ENCODE results near the gene FCRL2. TPM values are rescaled to one million over a fixed set of nuclear protein-coding genes. Genes with fewer than 3 reads are reported as not detected.

FCRL2 gene, protein sequence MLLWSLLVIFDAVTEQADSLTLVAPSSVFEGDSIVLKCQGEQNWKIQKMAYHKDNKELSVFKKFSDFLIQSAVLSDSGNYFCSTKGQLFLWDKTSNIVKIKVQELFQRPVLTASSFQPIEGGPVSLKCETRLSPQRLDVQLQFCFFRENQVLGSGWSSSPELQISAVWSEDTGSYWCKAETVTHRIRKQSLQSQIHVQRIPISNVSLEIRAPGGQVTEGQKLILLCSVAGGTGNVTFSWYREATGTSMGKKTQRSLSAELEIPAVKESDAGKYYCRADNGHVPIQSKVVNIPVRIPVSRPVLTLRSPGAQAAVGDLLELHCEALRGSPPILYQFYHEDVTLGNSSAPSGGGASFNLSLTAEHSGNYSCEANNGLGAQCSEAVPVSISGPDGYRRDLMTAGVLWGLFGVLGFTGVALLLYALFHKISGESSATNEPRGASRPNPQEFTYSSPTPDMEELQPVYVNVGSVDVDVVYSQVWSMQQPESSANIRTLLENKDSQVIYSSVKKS
- total RNA-seq, result under 1 TPM in 1 of 4 donors, not detected in 3; 0.21 TPM

- H3K27me3 ChIP-seq, result no peaks in the 10 kb centered on the region
- H3K4me1 ChIP-seq, result no peaks in the 10 kb centered on the region
- no peaks in the 10 kb centered on the region for H3K9me3 ChIP-seq
- no peak within 1 kb of the TSS for H3K27ac ChIP-seq
- 73 to 90% methylated on average over 1 of the region's 1 CpG for WGBS, 2 donors
- H3K36me3 ChIP-seq, result no peaks in the 10 kb centered on the region
- no peak for DNase-seq (ENCODE audit: low spot score in 2 of 2)
- peak within 1 kb of the TSS in 1 of 4 donors; percentile 26 for H3K4me3 ChIP-seq
- no peak for TF ChIP-seq POLR2A (IDR thresholded peaks at IDR 0.05)
- TF ChIP-seq, protein P1, sequence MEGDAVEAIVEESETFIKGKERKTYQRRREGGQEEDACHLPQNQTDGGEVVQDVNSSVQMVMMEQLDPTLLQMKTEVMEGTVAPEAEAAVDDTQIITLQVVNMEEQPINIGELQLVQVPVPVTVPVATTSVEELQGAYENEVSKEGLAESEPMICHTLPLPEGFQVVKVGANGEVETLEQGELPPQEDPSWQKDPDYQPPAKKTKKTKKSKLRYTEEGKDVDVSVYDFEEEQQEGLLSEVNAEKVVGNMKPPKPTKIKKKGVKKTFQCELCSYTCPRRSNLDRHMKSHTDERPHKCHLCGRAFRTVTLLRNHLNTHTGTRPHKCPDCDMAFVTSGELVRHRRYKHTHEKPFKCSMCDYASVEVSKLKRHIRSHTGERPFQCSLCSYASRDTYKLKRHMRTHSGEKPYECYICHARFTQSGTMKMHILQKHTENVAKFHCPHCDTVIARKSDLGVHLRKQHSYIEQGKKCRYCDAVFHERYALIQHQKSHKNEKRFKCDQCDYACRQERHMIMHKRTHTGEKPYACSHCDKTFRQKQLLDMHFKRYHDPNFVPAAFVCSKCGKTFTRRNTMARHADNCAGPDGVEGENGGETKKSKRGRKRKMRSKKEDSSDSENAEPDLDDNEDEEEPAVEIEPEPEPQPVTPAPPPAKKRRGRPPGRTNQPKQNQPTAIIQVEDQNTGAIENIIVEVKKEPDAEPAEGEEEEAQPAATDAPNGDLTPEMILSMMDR (IDR thresholded peaks at IDR 0.05), result no peak
- no peak for TF ChIP-seq EP300 (IDR thresholded peaks at IDR 0.05)
These were observed at the start of gene FCRL2 for GRCh38 chr1:157776971-157777391. Gene FCRL2 (minus strand): TSS chr1:157777132. CDS start chr1:157777073, 59 bp downstream.

DNA sequence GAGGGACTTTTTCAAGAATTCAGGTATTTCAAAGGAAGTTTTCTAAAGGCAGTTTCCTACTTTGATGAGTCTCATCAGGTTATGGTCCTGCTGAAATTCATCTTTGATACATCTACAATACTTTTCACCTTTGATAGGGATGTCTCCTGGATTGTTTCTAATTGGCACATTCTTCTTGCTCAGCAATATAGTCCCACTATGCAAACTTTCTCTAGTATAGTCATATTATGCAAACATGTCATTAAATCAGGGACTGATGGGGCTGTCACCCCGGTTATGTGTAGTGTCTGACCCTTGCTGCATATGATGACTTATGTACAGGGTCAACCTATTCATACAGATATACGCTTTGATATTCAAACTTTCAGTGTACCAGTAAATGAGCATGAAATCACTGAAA is 43.4 kb upstream of the FCRL2 start:
- Histone ChIP-seq H3K27me3 (no peaks in the 10 kb centered on the region), H3K4me3 (no peak overlapping the region), H3K9me3 (no peaks in the 10 kb centered on the region), H3K4me1 (no peaks in the 10 kb centered on the region), H3K36me3 (no peaks in the 10 kb centered on the region), H3K27ac (no peak overlapping the region)
- DNase-seq (ENCODE audit: low spot score in 2 of 2), result no peak
- 80 to 83% methylated on average over 2 of the region's 2 CpGs for WGBS, 2 donors
- TF ChIP-seq, protein P1 (IDR thresholded peaks at IDR 0.05), result no peak
- TF ChIP-seq POLR2A (IDR thresholded peaks at IDR 0.05), result no peak
- no peak for TF ChIP-seq EP300 (IDR thresholded peaks at IDR 0.05)

DNA sequence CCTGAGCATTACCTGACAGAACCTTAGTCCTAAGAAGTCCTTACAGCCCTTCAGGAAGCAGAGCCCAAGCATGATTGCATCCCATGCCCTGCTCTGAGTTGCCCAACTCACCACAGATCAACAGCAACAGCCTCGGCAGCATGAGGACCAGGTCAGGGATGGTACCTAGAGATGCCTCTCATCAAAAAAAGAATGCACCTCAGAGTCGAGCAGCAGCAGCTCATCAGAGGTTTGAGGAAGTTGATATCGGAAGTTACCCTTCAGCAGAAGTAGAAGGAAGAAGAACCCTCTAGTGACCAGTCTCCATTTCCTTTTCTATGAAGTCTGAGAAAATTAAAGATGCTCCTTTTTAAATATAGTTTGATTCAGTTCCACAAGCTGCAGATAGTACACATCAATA is 43.0 kb upstream of the FCRL2 start, which contains the start of gene FCRL1:
FCRL1 (minus strand) TSS at position 225 of the 400 bp plus-strand sequence; CDS start at position 142, 83 bp downstream.
- DNase-seq (ENCODE audit: low spot score in 2 of 2), result no peak
- Histone ChIP-seq H3K4me3 (peak within 1 kb of the TSS in 1 of 4 donors; percentile 7), H3K9me3 (peaks cover 0 to 2% (median 0%) of the 10 kb centered on the region in 4 donors), H3K27me3 (no peaks in the 10 kb centered on the region), H3K36me3 (no peaks in the 10 kb centered on the region), H3K27ac (no peak within 1 kb of the TSS), H3K4me1 (no peaks in the 10 kb centered on the region)
- 64 to 71% methylated on average over 3 of the region's 3 CpGs for WGBS, 2 donors
- TF ChIP-seq POLR2A (IDR thresholded peaks at IDR 0.05) (no peak), EP300 (IDR thresholded peaks at IDR 0.05) (no peak)
- TF ChIP-seq, protein P1 (IDR thresholded peaks at IDR 0.05), result no peak

- DNase-seq (ENCODE audit: low spot score in 2 of 2), result no peak
- Histone ChIP-seq H3K36me3 (no peaks in the 10 kb centered on the region), H3K4me1 (no peaks in the 10 kb centered on the region), H3K27me3 (no peaks in the 10 kb centered on the region), H3K4me3 (peak overlapping the region in 1 of 4 donors; percentile 7), H3K9me3 (peaks cover 0 to 5% (median 0%) of the 10 kb centered on the region in 4 donors), H3K27ac (no peak overlapping the region)
- WGBS, 2 donors, result 80% methylated on average over 2 of the region's 2 CpGs
- TF ChIP-seq, protein P1 (IDR thresholded peaks at IDR 0.05), result no peak
- TF ChIP-seq POLR2A (IDR thresholded peaks at IDR 0.05), result no peak
- no peak for TF ChIP-seq EP300 (IDR thresholded peaks at IDR 0.05)
These were observed 42.3 kb upstream of the FCRL2 start for GRCh38 chr1:157819215-157819614.

DNA sequence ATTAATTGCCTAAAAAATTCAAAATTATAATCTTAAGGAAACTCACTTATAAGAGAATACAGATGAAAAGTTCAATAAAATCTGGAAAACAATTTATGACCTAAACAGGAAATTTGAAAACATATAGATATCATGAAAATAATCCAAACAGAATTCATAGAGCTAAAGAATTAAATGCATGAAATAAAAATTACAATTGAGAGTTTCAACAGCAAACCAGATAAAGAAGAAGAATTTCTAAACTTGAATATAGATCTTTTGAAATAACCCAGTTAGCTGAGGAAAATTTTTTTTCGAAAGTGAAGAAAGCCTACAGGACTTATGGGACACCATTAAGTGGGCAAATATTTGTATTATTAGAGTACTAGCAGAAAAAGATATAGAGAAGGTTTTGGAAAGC is 36.3 kb upstream of the FCRL2 start:
- peaks cover 0 to 33% (median 0%) of the 10 kb centered on the region in 4 donors for H3K9me3 ChIP-seq

More for the DNA sequence above, 36.3 kb upstream of the FCRL2 start:
- no peak for TF ChIP-seq EP300 (IDR thresholded peaks at IDR 0.05)
- TF ChIP-seq, protein P1 (IDR thresholded peaks at IDR 0.05), result no peak
- no peak for TF ChIP-seq POLR2A (IDR thresholded peaks at IDR 0.05)
- Histone ChIP-seq H3K27me3 (no peaks in the 10 kb centered on the region), H3K4me3 (no peak overlapping the region), H3K36me3 (no peaks in the 10 kb centered on the region), H3K4me1 (no peaks in the 10 kb centered on the region), H3K27ac (no peak overlapping the region)
- DNase-seq (ENCODE audit: low spot score in 2 of 2), result no peak
- 65 to 77% methylated on average over 1 of the region's 1 CpG for WGBS, 2 donors

Data from tibial nerve (tissue), 4 donors.